ENCODE data around the gene TMEM271.

DNA sequence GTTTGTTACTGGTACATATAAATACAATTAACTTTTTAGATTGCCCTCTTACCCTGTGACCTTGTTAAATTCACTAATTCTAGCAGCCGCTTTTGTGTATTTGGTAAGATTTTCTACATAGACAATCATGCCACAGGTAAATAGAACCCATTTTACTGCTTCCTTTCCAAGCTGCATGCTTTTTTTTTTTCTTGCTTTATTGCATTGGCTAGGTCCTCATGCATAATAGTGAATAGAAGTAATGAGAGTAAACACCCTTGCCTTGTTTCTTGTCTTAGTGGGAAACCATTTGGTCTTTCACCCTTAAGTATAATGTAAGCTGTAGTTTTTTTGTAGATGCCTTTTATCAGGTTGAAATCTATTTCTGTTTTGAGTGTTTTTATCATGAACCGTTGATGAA is 7.7 kb upstream of the TMEM271 start:
- TF ChIP-seq, protein P1, sequence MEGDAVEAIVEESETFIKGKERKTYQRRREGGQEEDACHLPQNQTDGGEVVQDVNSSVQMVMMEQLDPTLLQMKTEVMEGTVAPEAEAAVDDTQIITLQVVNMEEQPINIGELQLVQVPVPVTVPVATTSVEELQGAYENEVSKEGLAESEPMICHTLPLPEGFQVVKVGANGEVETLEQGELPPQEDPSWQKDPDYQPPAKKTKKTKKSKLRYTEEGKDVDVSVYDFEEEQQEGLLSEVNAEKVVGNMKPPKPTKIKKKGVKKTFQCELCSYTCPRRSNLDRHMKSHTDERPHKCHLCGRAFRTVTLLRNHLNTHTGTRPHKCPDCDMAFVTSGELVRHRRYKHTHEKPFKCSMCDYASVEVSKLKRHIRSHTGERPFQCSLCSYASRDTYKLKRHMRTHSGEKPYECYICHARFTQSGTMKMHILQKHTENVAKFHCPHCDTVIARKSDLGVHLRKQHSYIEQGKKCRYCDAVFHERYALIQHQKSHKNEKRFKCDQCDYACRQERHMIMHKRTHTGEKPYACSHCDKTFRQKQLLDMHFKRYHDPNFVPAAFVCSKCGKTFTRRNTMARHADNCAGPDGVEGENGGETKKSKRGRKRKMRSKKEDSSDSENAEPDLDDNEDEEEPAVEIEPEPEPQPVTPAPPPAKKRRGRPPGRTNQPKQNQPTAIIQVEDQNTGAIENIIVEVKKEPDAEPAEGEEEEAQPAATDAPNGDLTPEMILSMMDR (IDR thresholded peaks at IDR 0.05): no peak
- no peak for TF ChIP-seq EP300 (IDR thresholded peaks at IDR 0.05; ENCODE audit: low read depth)
- TF ChIP-seq POLR2A (IDR thresholded peaks at IDR 0.05): no peak

Data from transverse colon (tissue), 3 donors.